ENCODE data around the gene MEFV. TPM values are rescaled to one million over a fixed set of nuclear protein-coding genes. Genes with fewer than 3 reads are reported as not detected.
"Not testable (repeated sequence)": the region's sequence is repeated elsewhere in the genome, so short reads cannot be mapped to it uniquely, and the experiment has no call there.

Gene MEFV
- polyA plus RNA-seq, 1 experiment, result not detected

DNA sequence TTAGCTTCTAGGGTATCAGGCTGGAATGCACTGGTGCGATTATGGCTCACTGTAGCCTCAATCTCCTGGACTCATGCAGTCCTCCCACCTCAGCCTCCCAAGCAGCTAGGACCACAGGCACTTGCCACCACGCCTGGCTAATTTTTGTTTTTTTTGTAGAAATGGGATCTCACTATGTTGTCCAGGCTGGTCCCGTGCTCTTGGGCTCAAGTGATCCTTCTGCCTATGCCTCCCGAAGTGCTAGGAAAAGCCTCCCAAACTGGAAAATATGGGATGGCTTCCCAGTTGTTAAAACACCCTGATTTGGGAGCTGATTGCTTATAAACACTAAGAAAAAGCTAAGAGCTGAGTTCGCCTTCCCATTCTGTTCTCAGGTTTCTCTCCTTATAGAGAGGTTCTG, 20.2 kb upstream of the MEFV start:
- Histone ChIP-seq H3K36me3 (ENCODE audit: control insufficient read depth, insufficient read depth, low read length) (no peaks in the 10 kb centered on the region), H3K27me3 (ENCODE audit: control insufficient read depth, insufficient read depth, low read length) (no peaks in the 10 kb centered on the region), H3K4me3 (ENCODE audit: low read depth, low read length) (no peak overlapping the region)
- POLR2A ChIA-PET, result no interaction called here
- CTCF ChIA-PET, result interaction anchor here (1.8 kb wide), 1 partner anchor 9 kb away, joined by 15 read pairs; no protein-coding TSS in a partner anchor
- DNase-seq (ENCODE audit: low read depth), result no peak
- TF ChIP-seq, protein P1, sequence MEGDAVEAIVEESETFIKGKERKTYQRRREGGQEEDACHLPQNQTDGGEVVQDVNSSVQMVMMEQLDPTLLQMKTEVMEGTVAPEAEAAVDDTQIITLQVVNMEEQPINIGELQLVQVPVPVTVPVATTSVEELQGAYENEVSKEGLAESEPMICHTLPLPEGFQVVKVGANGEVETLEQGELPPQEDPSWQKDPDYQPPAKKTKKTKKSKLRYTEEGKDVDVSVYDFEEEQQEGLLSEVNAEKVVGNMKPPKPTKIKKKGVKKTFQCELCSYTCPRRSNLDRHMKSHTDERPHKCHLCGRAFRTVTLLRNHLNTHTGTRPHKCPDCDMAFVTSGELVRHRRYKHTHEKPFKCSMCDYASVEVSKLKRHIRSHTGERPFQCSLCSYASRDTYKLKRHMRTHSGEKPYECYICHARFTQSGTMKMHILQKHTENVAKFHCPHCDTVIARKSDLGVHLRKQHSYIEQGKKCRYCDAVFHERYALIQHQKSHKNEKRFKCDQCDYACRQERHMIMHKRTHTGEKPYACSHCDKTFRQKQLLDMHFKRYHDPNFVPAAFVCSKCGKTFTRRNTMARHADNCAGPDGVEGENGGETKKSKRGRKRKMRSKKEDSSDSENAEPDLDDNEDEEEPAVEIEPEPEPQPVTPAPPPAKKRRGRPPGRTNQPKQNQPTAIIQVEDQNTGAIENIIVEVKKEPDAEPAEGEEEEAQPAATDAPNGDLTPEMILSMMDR (IDR thresholded peaks at IDR 0.05; ENCODE audit: insufficient read depth, low read depth, low read length), result no peak

DNA sequence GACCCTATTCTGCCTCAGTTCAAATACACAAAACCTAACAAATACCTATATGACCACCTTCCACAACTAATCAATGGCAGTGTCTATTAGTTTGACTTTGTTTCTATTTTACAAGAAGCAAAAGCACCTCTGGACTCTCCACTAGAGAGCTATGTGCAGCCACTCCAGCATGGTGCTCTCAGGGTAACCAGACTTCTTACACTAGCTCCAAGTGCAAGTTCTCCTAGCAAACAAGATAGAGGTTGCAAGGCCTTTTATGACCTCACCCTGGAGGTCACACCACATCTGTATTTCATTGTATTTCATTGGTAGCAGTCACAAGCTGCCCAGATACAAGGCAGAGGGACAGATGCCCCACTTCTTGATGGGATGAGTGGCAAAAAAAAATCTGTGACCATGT, 18.5 kb upstream of the MEFV start:
- TF ChIP-seq, protein P1 (IDR thresholded peaks at IDR 0.05; ENCODE audit: insufficient read depth, low read depth, low read length), result no peak
- no peak for DNase-seq (ENCODE audit: low read depth)
- Histone ChIP-seq H3K4me3 (ENCODE audit: low read depth, low read length) (no peak overlapping the region), H3K27me3 (ENCODE audit: control insufficient read depth, insufficient read depth, low read length) (no peaks in the 10 kb centered on the region), H3K36me3 (ENCODE audit: control insufficient read depth, insufficient read depth, low read length) (no peaks in the 10 kb centered on the region)
- CTCF ChIA-PET, result interaction anchor here (0.6 to 0.9 kb wide), 3 partner anchors 8 to 219 kb away, joined by 3 to 4 read pairs (median 4); no protein-coding TSS in a partner anchor
- POLR2A ChIA-PET, result no interaction called here

DNA sequence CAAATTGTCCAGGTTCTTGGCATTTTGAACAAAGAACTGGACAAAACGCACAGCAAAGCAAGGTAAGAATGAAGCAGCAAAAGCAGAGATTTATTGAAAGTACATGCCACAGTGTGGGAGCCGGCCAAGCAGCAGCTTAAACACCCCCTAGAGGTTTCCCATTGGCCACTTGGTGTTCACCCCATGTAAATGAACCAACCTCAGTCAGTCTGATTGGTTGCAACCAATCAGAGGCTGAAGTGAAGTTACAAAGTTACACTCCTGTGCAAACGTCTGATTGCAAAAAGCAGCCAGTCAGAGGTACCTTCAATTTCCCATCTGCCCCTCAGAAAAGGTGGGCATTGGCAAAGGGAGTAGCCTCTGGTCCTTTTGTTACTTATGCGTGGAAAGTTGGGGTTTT, 18.1 kb upstream of the MEFV start:
- no peak overlapping the region for H3K4me3 ChIP-seq (ENCODE audit: low read depth, low read length)
- no peak for DNase-seq (ENCODE audit: low read depth)
- POLR2A ChIA-PET, result no interaction called here
- TF ChIP-seq, protein P1 (IDR thresholded peaks at IDR 0.05; ENCODE audit: insufficient read depth, low read depth, low read length), result no peak
- no peaks in the 10 kb centered on the region for H3K36me3 ChIP-seq (ENCODE audit: control insufficient read depth, insufficient read depth, low read length)
- CTCF ChIA-PET, result interaction anchor here (0.6 to 0.9 kb wide), 3 partner anchors 7 to 220 kb away, joined by 3 to 4 read pairs (median 4); no protein-coding TSS in a partner anchor
- no peaks in the 10 kb centered on the region for H3K27me3 ChIP-seq (ENCODE audit: control insufficient read depth, insufficient read depth, low read length)

DNA sequence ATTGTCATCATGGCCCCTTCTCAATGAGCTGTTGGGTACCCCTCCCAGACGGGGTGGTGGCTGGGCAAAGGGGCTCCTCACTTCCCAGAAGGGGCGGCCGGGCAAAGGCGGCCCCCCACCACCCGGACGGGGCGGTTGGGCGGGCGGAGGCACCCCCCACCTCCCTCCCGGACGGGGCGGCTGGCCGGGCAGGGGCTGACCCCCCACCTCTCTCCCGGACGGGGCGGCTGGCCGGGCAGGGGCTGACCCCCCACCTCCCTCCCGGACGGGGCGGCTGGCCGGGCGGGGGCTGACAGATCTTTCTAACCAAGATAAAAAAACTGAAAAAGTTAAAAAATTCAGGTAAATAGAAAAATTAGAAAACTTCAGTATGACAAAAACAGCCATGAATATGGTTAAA, 14.8 kb upstream of the MEFV start:
- POLR2A ChIA-PET; DNase-seq (ENCODE audit: low read depth); H3K4me3 ChIP-seq (ENCODE audit: low read depth, low read length); H3K36me3 ChIP-seq (ENCODE audit: control insufficient read depth, insufficient read depth, low read length); CTCF ChIA-PET; H3K27me3 ChIP-seq (ENCODE audit: control insufficient read depth, insufficient read depth, low read length): not testable (repeated sequence)

DNA sequence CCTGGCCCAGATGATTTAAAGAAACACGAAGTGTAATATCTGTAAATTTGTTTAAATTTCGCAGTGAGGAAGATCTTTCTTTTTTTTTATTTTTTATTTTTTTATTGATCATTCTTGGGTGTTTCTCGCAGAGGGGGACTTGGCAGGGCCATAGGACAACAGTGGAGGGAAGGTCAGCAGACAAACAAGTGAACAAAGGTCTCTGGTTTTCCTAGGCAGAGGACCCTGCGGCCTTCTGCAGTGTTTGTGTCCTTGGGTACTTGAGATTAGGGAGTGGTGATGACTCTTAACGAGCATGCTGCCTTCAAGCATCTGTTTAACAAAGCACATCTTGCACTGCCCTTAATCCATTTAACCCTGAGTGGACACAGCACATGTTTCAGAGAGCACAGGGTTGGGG, 14.3 kb upstream of the MEFV start:
- H3K27me3 ChIP-seq (ENCODE audit: control insufficient read depth, insufficient read depth, low read length); POLR2A ChIA-PET; H3K4me3 ChIP-seq (ENCODE audit: low read depth, low read length); CTCF ChIA-PET; H3K36me3 ChIP-seq (ENCODE audit: control insufficient read depth, insufficient read depth, low read length); DNase-seq (ENCODE audit: low read depth): not testable (repeated sequence)

DNA sequence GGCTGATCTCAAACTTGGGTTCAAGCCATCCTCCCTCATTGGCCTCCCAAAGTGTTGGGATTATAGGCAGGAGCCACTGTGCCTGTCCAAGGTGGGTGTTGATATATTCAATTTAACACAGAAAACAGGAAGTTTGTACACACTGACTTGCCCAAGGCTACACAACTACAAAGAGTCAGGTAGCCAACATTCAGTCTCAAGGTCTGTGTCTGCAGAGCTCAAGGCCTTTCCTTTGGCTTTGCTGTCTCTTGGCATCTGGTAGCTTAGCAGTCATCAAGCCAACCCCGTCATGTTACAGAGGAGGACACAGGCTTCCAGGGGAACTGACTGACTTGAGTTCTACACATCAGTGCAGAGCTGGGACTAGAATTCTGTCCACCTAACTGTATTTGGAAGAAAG, 11.9 kb upstream of the MEFV start:
- Histone ChIP-seq H3K4me3 (ENCODE audit: low read depth, low read length) (no peak overlapping the region), H3K27me3 (ENCODE audit: control insufficient read depth, insufficient read depth, low read length) (no peaks in the 10 kb centered on the region), H3K36me3 (ENCODE audit: control insufficient read depth, insufficient read depth, low read length) (no peaks in the 10 kb centered on the region)
- no peak for DNase-seq (ENCODE audit: low read depth)
- TF ChIP-seq, protein P1 (IDR thresholded peaks at IDR 0.05; ENCODE audit: insufficient read depth, low read depth, low read length), result no peak
- CTCF ChIA-PET, result interaction anchor here (0.6 to 2.5 kb wide), 5 partner anchors 10 to 232 kb away, joined by 3 to 14 read pairs (median 10); partner anchors contain the start of genes CLUAP1 and ZNF263
- POLR2A ChIA-PET, result interaction anchor here (0.6 kb wide), 1 partner anchor 845 kb away, joined by 3 read pairs; no protein-coding TSS in a partner anchor

All from BJ (cell line).